Measurements from ENCODE around the gene SPOCK1.

- TF ChIP-seq ATF1 (CRISPR knock-in tag; IDR thresholded peaks at IDR 0.05), result no peak
- TF ChIP-seq ATF1 (tag; IDR thresholded peaks at IDR 0.05), result no peak
- TF ChIP-seq CTCF (IDR thresholded peaks at IDR 0.05 in 2 of 3, conservative IDR thresholded peaks at IDR 0.05 in 1 of 3; ENCODE audit: insufficient read depth in 2 of 3, low read depth in 1 of 3, low read length in 3 of 3), result no peak
- TF ChIP-seq PRPF4 (IDR thresholded peaks at IDR 0.05; ENCODE audit: insufficient read depth, low read depth, low read length, poor library complexity, severe bottlenecking), result no peak
- TF ChIP-seq ELK3 (CRISPR knock-in tag; IDR thresholded peaks at IDR 0.05), result no peak
- no peak for TF ChIP-seq CBFA2T3 (IDR thresholded peaks at IDR 0.05)
- TF ChIP-seq ARID4B (CRISPR knock-in tag; IDR thresholded peaks at IDR 0.05), result no peak
- TF ChIP-seq CTBP1 (IDR thresholded peaks at IDR 0.05; ENCODE audit: borderline replicate concordance), result no peak
- TF ChIP-seq PBX2 (CRISPR knock-in tag; IDR thresholded peaks at IDR 0.05; ENCODE audit: low read depth), result no peak
- no peak for TF ChIP-seq PBX2 (tag; conservative IDR thresholded peaks at IDR 0.05; ENCODE audit: low read depth)
- TF ChIP-seq CGGBP1 (CRISPR knock-in tag; IDR thresholded peaks at IDR 0.05), result no peak
- TF ChIP-seq ATF2 (CRISPR knock-in tag; IDR thresholded peaks at IDR 0.05), result no peak
- no peak for TF ChIP-seq ZNF785 (CRISPR knock-in tag; IDR thresholded peaks at IDR 0.05)
- no peak for TF ChIP-seq POLR2A (conservative IDR thresholded peaks at IDR 0.05)
Observed at GRCh38 chr5:137097203-137097602, 401.9 kb downstream of the SPOCK1 start.
